Measurements from ENCODE around the gene PRPF39.
A peak's percentile ranks its signal among the peaks of the same experiment; 100 is the strongest.

PRPF39 gene

DNA sequence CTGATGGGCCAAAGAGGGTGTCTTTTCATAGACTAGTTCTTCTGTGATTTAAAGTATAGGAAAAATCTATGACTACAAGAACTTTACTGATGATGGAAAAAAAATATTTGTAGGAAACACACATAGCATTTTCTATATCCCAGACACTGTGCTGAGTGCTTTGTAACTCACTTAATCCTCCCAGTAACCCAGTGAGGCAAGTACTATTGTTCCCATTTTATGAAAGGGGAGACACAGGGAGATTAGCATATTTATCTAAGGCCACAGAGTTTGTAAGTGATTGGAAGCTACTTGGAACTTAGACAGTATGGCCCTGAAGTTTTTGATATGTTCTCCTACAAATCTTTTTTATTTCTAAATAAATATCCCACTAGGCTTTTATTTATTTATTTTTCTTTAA, 19.9 kb downstream of the PRPF39 start:
- FAIRE-seq (no peak), DNase-seq (ENCODE audit: insufficient read length, low spot score) (no peak)
- no peak for TF ChIP-seq POLR2A (IDR thresholded peaks at IDR 0.05; ENCODE audit: low read depth, low read length)

GRCh38 chr14:45104561-45104960, 20.6 kb downstream of the PRPF39 start:
- DNase-seq (ENCODE audit: insufficient read length, low spot score) (no peak), FAIRE-seq (no peak)
- TF ChIP-seq POLR2A (IDR thresholded peaks at IDR 0.05; ENCODE audit: low read depth, low read length) = no peak

- TF ChIP-seq POLR2A (IDR thresholded peaks at IDR 0.05; ENCODE audit: low read depth, low read length) = no peak
These were observed 29.2 kb downstream of the PRPF39 start for GRCh38 chr14:45112896-45113781.

DNA sequence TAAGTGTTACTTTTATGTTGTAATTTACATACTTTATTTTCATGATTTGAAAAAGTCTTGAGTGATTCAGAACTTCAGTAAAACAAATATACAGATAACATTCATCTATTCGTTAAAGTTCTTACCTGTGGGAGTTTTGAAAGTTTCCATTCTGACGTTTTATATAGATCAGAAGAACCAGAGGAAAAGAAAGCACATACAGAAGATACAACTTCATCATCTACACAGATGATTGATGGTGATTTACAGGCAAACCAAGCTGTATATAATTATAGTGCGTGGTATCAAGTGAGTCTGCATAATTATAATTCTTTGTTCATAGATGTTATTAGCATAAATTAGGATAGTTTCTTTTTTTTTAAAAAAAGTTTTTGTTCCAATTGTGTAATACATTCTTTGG, 30.4 kb downstream of the PRPF39 start:
- DNase-seq (ENCODE audit: insufficient read length, low spot score) (no peak), FAIRE-seq (no peak)
- TF ChIP-seq POLR2A (IDR thresholded peaks at IDR 0.05; ENCODE audit: low read depth, low read length) = no peak

More at GRCh38 chr14:45112896-45113781, 29.2 kb downstream of the PRPF39 start:
- no peak for DNase-seq (ENCODE audit: insufficient read length, low spot score)
- FAIRE-seq = no peak

- DNase-seq (ENCODE audit: insufficient read length, low spot score) = no peak
- FAIRE-seq = no peak
- TF ChIP-seq POLR2A (IDR thresholded peaks at IDR 0.05; ENCODE audit: low read depth, low read length) = no peak
These were observed 34.7 kb downstream of the PRPF39 start for GRCh38 chr14:45118594-45118993.

GRCh38 chr14:45120096-45120495, 36.2 kb downstream of the PRPF39 start:
- DNase-seq (ENCODE audit: insufficient read length, low spot score) = no peak
- FAIRE-seq = no peak
- no peak for TF ChIP-seq POLR2A (IDR thresholded peaks at IDR 0.05; ENCODE audit: low read depth, low read length)

DNA sequence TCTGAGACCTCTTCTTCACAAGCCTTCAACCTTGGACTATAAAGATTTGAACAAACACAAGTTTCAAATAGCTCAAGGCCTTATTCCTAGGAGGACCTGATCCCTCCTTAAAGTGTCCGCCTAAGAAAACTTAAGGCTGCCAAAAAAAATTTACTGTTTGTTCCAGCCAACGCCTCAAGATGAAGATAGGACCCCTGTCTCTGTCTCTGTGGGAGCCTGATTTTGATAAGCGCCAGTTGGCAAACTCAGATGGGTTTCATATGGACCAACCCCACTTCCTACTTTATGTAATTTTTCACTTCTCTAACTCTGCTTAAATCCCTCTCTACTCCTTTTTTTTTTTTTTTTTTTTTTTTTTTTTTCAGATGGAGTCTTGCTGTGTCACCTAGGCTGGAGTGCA, 39.4 kb downstream of the PRPF39 start:
- FAIRE-seq = no peak
- TF ChIP-seq POLR2A (IDR thresholded peaks at IDR 0.05; ENCODE audit: low read depth, low read length) = no peak
- no peak for DNase-seq (ENCODE audit: insufficient read length, low spot score)

DNA sequence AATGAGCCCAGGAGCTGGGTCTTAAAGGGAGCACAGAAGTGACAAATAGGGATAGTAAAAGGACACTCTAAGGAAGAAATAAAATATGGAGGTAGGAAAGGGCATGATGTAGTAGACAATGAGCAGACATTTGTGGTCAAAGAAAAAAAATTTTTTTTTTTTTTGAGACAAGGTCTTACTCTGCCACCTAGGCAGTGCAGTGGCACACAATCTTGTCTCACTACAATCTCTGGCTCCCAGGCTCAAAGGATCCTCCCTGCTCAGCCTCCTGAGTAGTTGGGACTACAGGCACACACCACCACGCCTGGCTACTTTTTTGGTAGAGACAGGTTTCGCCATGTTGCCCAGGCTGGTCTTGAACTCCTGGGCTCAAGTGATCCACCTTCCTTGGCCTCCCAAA, 41.8 kb downstream of the PRPF39 start:
- no peak for TF ChIP-seq POLR2A (IDR thresholded peaks at IDR 0.05; ENCODE audit: low read depth, low read length)
- no peak for DNase-seq (ENCODE audit: insufficient read length, low spot score)
- FAIRE-seq = no peak

DNA sequence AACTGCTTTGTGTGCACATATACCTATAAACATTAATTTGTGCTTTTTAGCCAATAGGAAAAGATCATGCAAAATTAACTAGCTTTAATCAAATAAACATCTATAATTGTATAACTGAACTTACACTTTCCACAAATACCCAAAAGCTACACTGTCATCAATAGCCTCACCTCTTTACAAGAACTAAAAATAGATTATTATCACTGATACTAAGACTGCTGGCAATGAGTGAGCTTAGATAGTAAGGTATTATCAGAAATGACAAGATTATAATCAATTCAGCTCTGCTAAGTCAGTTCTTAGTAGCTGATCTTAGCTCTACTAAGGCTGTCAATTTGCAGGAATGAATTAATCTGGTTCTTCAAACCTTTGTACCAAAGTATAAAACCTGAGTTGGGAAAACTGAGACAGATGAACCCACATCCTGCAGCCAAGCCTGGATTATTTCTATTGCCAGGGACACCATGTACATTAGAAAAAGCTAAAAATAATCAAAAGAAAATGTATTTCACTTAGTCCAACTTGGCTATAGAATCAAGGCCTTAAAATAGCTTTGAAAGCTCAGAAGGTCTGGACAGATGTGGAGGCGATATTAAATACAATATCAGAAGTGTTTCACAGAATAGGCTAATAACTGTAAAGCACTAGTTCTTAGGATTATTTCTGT, 45.2 kb downstream of the PRPF39 start:
- no peak for TF ChIP-seq POLR2A (IDR thresholded peaks at IDR 0.05; ENCODE audit: low read depth, low read length)
- no peak for FAIRE-seq
- DNase-seq (ENCODE audit: insufficient read length, low spot score) = no peak

DNA sequence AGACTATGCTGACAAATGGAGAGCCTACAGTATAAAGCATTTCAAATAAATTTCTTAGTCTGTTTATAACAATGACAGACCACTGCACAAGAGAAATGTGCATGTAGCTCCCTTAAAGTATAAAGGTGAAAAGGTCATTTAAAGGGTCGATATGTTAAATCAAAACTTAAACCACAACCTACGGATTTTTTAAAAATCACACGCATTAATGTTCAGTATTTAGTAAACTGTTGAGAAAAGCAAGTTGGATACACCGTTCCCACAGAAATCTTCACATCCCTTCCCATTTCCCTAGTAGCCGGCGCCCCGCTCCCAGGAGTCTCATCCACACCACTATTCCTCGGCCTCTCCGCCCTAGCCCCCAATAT, 49.8 kb downstream of the PRPF39 start:
- DNase-seq (ENCODE audit: insufficient read length, low spot score) (no peak), FAIRE-seq (no peak)
- TF ChIP-seq POLR2A (IDR thresholded peaks at IDR 0.05; ENCODE audit: low read depth, low read length) = no peak

- peak; percentile 65 for TF ChIP-seq POLR2A (IDR thresholded peaks at IDR 0.05; ENCODE audit: low read depth, low read length)
- peak; percentile 58 for FAIRE-seq
These were observed 50.4 kb downstream of the PRPF39 start, which contains the start of gene FKBP3 for GRCh38 chr14:45134051-45134958. TSS of gene FKBP3 (minus strand) at chr14:45134481. CDS start at chr14:45134456, 25 bp downstream.

DNA sequence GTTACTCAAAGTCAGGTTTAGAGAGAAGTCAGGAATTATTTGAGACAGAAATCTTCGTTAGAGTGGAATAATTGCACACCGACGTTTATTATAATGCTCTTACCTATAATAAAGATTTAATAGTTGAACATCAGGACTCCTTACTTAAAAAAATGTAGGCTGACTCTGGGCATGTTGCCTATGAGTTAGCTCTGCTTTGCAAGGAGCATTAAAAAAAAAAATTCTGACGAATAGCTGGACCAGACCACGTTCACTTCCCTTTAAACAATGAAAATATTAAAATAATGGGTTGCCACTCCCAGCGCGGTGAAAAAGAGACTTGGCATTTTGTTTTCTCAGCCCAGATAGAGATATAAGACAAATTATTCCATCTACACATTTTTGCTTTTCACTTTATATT, 51.2 kb downstream of the PRPF39 start:
- no peak for TF ChIP-seq POLR2A (IDR thresholded peaks at IDR 0.05; ENCODE audit: low read depth, low read length)
- no peak for FAIRE-seq
- DNase-seq (ENCODE audit: insufficient read length, low spot score) = no peak

More at GRCh38 chr14:45134051-45134958, 50.4 kb downstream of the PRPF39 start, which contains the start of gene FKBP3:
- DNase-seq (ENCODE audit: insufficient read length, low spot score) = peak; percentile 79

- peak; percentile 58 for TF ChIP-seq POLR2A (IDR thresholded peaks at IDR 0.05; ENCODE audit: low read depth, low read length)
- DNase-seq (ENCODE audit: insufficient read length, low spot score) (peak; percentile 36), FAIRE-seq (peak; percentile 96)
These were observed 51.9 kb downstream of the PRPF39 start, which contains the start of gene FANCM for GRCh38 chr14:45135659-45136395. TSS of gene FANCM (plus strand) at chr14:45135930. CDS start at chr14:45136032, 102 bp downstream.
